Stimulated activated CD4-positive, alpha-beta T cell treated with anti-CD3 and anti-CD28 coated beads, TNF-alpha, amount 100 ng/mL, for 1 hour (primary cell): ENCODE data around the gene KLRC4.
A peak's percentile ranks its signal among the peaks of the same experiment; 100 is the strongest.
"Not testable (repeated sequence)": the region's sequence is repeated elsewhere in the genome, so short reads cannot be mapped to it uniquely, and the experiment has no call there.

Source experiments
- DNase-seq, 3 donors: peaks; one replicate each; pipeline ENCODE4 v3.0.0-alpha.2; 2020; ENCODE audit warnings: low read depth in 3 of 3, low spot score in 1 of 3

The KLRC4 gene

GRCh38 chr12:10368206-10369171, 41.1 kb downstream of the KLRC4 start:
- DNase-seq: no peak

GRCh38 chr12:10367714-10368113, 41.8 kb downstream of the KLRC4 start:
- not testable (repeated sequence) for DNase-seq

GRCh38 chr12:10366875-10367274, 42.7 kb downstream of the KLRC4 start:
- DNase-seq: no peak

GRCh38 chr12:10365696-10366405, 43.7 kb downstream of the KLRC4 start:
- DNase-seq: no peak

GRCh38 chr12:10364815-10365622, 44.5 kb downstream of the KLRC4 start:
- peak in 2 of 3 donors; percentile 16 to 20 for DNase-seq

- DNase-seq: no peak
Measured at GRCh38 chr12:10363914-10364814, 45.4 kb downstream of the KLRC4 start.

GRCh38 chr12:10363658-10363913, 46.0 kb downstream of the KLRC4 start:
- DNase-seq: no peak

GRCh38 chr12:10362828-10363657, 46.5 kb downstream of the KLRC4 start:
- DNase-seq: no peak

GRCh38 chr12:10362325-10362724, 47.2 kb downstream of the KLRC4 start:
- no peak for DNase-seq

GRCh38 chr12:10361622-10362021, 47.9 kb downstream of the KLRC4 start:
- no peak for DNase-seq

GRCh38 chr12:10361084-10361483, 48.5 kb downstream of the KLRC4 start:
- no peak for DNase-seq

GRCh38 chr12:10358969-10359368, 50.6 kb downstream of the KLRC4 start:
- no peak for DNase-seq

GRCh38 chr12:10358131-10358530, 51.4 kb downstream of the KLRC4 start:
- DNase-seq: no peak
